Measurements from ENCODE around the gene KLHL22. TPM values are rescaled to one million over a fixed set of nuclear protein-coding genes. Genes with fewer than 3 reads are reported as not detected.

KLHL22 gene
- total RNA-seq, 4 donors from 2014 or later: 14.0 to 23.8 (median 20.2) TPM

- TF ChIP-seq POLR2A (IDR thresholded peaks at IDR 0.05): no peak
- no peak for TF ChIP-seq CTCF (IDR thresholded peaks at IDR 0.05)
- intact Hi-C loops (cut with DNase I; ENCODE audit: low total_unique reads): no loop called here
- no peak overlapping the region for H3K4me3 ChIP-seq (ENCODE audit: low read depth, poor library complexity, severe bottlenecking)
- WGBS, 2 donors: 94 to 96% methylated on average over 7 of the region's 7 CpGs
- no peak for DNase-seq (ENCODE audit: low spot score in 2 of 2)
Observed at GRCh38 chr22:20525048-20525447, 29.5 kb upstream of the KLHL22 start.

GRCh38 chr22:20524004-20524481, 28.4 kb upstream of the KLHL22 start:
- WGBS, 2 donors: 11 to 18% methylated on average over 1 of the region's 1 CpG
- no peak for DNase-seq (ENCODE audit: low spot score in 2 of 2)
- no peak overlapping the region for H3K4me3 ChIP-seq (ENCODE audit: low read depth, poor library complexity, severe bottlenecking)
- no peak for TF ChIP-seq POLR2A (IDR thresholded peaks at IDR 0.05)
- TF ChIP-seq CTCF (IDR thresholded peaks at IDR 0.05): no peak
- intact Hi-C loops (cut with DNase I; ENCODE audit: low total_unique reads): no loop called here

- DNase-seq (ENCODE audit: low spot score in 2 of 2): no peak
- TF ChIP-seq POLR2A (IDR thresholded peaks at IDR 0.05): no peak
- TF ChIP-seq CTCF (IDR thresholded peaks at IDR 0.05): no peak
- WGBS, 2 donors: 43 to 48% methylated on average over 7 of the region's 7 CpGs
- intact Hi-C loops (cut with DNase I; ENCODE audit: low total_unique reads): no loop called here
- no peak overlapping the region for H3K4me3 ChIP-seq (ENCODE audit: low read depth, poor library complexity, severe bottlenecking)
Observed at GRCh38 chr22:20523086-20523983, 27.7 kb upstream of the KLHL22 start.

GRCh38 chr22:20522134-20523004, 26.8 kb upstream of the KLHL22 start:
- DNase-seq (ENCODE audit: low spot score in 2 of 2): no peak
- TF ChIP-seq POLR2A (IDR thresholded peaks at IDR 0.05) (no peak), CTCF (IDR thresholded peaks at IDR 0.05) (no peak)
- no peak overlapping the region for H3K4me3 ChIP-seq (ENCODE audit: low read depth, poor library complexity, severe bottlenecking)
- intact Hi-C loops (cut with DNase I; ENCODE audit: low total_unique reads): no loop called here
- WGBS, 2 donors: 75 to 80% methylated on average over 11 of the region's 11 CpGs

GRCh38 chr22:20520093-20520511, 24.5 kb upstream of the KLHL22 start:
- H3K4me3 ChIP-seq (ENCODE audit: low read depth, poor library complexity, severe bottlenecking): no peak overlapping the region
- 70 to 78% methylated on average over 7 of the region's 7 CpGs for WGBS, 2 donors
- no peak for DNase-seq (ENCODE audit: low spot score in 2 of 2)
- intact Hi-C loops (cut with DNase I; ENCODE audit: low total_unique reads): no loop called here
- no peak for TF ChIP-seq POLR2A (IDR thresholded peaks at IDR 0.05)
- no peak for TF ChIP-seq CTCF (IDR thresholded peaks at IDR 0.05)
